Activated CD8-positive, alpha-beta memory T cell treated with anti-CD3 and anti-CD28 coated beads, Interleukin-2, amount 50 U/mL, for 24 hours (primary cell): Measurements from ENCODE around the gene ST6GALNAC2.
"Not testable (repeated sequence)": the region's sequence is repeated elsewhere in the genome, so short reads cannot be mapped to it uniquely, and the experiment has no call there.

ENCODE experiments used
- DNase-seq: peaks from one replicate; pipeline ENCODE4 v3.0.0-alpha.2; 2020; ENCODE audit errors: extremely low read depth

The ST6GALNAC2 gene

GRCh38 chr17:76528528-76529223 is 57.0 kb downstream of the ST6GALNAC2 start:
- no peak for DNase-seq

DNA sequence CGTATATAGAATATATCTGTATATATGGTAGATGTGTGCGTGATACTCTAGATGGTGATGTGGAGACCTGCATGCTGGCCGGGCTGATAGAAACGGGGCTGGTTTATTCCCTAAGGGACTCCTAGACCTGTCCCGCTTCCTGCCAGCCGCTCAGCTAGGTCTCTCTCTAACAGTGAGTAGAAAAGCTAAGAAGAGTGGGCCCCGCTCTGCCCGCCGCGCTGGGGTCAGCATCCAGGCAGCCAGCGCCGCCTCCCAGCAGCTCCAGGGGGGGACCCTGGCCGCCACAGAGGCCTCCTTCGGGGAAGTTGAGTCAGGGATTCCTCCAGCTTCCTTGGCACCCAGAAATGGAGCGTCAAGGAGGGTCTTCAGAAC is 57.5 kb downstream of the ST6GALNAC2 start:
- no peak for DNase-seq

GRCh38 chr17:76527430-76528111 is 58.1 kb downstream of the ST6GALNAC2 start:
- no peak for DNase-seq

DNA sequence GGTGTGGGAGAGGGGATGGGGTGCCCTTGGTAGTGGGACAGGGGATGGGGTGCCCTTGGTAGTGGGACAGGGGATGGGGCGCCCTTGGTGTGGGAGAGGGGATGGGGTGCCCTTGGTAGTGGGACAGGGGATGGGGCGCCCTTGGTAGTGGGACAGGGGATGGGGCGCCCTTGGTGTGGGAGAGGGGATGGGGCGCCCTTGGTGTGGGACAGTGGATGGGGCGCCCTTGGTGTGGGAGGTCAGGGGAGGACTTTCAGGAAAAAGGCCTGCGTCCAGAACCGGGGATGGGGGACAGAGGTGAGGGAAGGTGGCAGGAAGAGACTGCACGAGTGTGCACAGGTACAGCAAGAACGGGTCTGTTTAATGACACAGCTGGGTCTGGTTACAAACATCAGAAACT is 58.6 kb downstream of the ST6GALNAC2 start:
- not testable (repeated sequence) for DNase-seq

- DNase-seq = not testable (repeated sequence)
These were observed 60.2 kb downstream of the ST6GALNAC2 start for GRCh38 chr17:76525513-76525833.

DNA sequence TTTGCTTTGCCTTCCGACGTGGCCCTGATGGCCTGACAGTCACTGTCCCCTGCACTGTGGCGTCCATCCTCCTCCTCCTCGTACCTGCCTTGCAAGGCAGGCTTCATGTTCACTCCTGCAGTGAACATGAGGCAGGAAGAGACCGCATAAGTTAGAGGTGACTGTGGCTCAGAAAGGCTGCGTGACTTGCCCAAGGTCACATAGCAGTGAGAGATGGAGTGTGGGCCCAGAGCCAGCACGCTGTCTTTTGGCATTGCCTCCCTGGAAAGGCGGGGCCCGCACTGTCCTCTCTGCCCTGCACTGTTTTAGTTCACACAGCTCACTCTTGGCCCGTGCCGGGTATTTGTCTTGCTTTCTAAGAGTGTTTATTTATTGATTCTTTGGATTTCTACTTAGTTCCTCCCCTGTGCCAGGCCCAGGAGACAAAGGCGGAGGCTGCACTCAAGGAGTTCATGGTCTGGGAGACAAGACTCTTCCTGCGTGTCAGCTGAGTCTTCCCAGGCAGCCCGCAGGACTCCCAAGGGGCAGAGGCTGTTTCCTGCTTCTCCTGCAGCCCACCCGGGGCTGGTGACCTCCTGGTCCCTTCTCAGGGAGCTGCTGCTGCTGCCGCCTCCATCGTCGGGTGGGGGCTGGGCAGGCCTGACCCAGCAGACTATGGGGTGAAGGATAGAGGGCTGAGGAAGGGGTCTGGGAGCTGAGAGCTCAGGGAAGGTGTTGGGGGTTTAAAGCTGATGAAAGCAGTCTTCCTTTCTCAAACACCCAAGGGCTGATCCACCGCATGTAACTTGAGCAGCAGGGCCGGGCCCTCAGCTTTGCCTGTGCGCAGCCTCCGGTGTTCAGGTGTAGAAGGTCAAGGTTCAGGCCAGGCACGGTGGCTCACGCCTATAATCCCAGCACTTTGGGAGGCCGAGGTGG is 60.8 kb downstream of the ST6GALNAC2 start:
- no peak for DNase-seq

DNA sequence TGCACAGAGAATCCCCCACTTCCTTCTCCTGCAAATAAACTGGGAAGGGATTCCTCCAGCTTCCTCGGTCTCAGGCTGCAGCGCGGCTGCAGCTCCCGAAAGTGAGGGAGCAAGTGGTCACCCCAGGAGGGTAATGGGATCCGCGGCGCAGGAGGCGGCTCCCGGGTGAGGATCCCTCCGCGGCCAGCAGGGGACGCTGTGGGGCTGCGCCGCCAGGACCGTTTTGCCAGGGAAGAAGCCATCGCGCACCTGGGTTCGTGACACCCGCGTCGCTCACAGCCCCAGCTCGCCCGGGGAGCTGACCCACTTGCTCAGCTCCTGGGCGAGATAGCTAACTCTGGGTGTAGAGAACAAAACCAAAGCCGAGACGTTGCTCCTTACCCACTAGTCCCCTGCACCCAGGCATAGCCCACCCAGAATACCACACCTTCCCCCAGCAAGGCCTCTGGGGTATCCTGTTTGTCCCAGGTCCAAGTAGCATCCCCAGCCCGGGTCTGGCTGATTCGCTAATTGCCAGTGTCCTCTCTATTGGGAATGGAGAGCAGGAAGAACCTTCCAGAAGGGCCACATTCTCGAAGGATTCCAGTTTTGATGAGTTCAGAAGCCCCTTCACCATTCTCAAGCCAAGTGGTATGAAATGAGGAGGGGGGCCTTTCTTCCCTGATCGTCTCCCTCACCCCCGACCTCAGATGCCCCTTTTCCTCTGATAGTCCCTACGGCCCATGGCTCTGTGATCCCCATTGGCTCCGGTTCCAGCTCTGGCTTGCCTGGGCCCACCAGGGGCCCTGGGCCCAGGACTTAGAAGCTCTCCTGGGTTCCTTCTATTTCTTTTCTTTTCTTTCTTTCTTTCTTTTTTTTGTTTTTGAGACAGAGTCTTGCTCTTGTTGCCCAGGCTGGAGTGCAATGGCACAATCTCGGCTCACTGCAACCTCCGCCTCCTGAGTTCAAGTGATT is 62.3 kb downstream of the ST6GALNAC2 start:
- peak; percentile 43 for DNase-seq

- DNase-seq = not testable (repeated sequence)
These were observed 64.0 kb downstream of the ST6GALNAC2 start for GRCh38 chr17:76521683-76522082.

DNA sequence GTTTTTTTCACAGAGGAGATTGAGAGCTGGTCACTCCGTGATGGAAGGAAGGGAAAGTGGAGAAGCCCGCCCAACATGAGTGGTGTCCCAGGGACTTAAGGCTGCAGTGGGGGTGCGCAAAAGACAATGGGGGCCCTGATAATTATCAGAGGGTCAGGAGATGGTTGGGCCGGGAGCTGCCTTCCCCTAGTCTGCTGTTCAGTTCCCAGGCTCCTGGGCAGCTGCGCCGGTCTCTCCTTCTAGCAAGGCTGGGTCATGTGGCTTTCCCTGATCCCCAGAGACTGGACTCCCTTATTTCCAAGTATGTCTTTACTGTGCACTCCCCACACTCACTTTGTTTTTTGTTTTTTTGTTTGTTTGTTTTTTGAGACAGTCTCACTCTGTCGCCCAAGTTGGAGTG is 64.4 kb downstream of the ST6GALNAC2 start:
- DNase-seq = no peak

- no peak for DNase-seq
These were observed 66.4 kb downstream of the ST6GALNAC2 start for GRCh38 chr17:76519048-76519966.

- no peak for DNase-seq
These were observed 68.0 kb downstream of the ST6GALNAC2 start for GRCh38 chr17:76517638-76518038.
